DND-41 (cell line): ENCODE data around the gene SRP54.
"Not testable (repeated sequence)": the region's sequence is repeated elsewhere in the genome, so short reads cannot be mapped to it uniquely, and the experiment has no call there.

Experiments
- ATAC-seq: fragments of 200-7000 bp; cut with Tn5 transposase; 3 replicates; pipeline ENCODE4 v1.9.1; 2021; ENCODE audit warnings: low read depth; ENCODE audit not compliant: insufficient read depth
- DNase-seq: peaks from one replicate; pipeline ENCODE4 v3.0.0-alpha.2; 2020
- H2AFZ ChIP-seq: 2 replicates; pipeline ENCODE4 v1.6.0; 2012; ENCODE audit warnings: low read depth, low read length
- H3K27ac ChIP-seq: 2 replicates; pipeline ENCODE4 v1.5.1; 2012; ENCODE audit warnings: low read length, inconsistent platforms
- H3K27me3 ChIP-seq: fragments of 200-600 bp; sonication (generic); 2 replicates; pipeline ENCODE4 v1.6.0; 2012; ENCODE audit warnings: low read length, mild to moderate bottlenecking, inconsistent platforms; ENCODE audit not compliant: insufficient read depth, poor library complexity
- H3K36me3 ChIP-seq: 2 replicates; pipeline ENCODE4 v1.5.1; 2012; ENCODE audit warnings: low read length, inconsistent platforms; ENCODE audit not compliant: insufficient read depth
- H3K4me1 ChIP-seq: 2 replicates; pipeline ENCODE4 v1.5.1; 2012; ENCODE audit warnings: mild to moderate bottlenecking, low read length; ENCODE audit not compliant: insufficient read depth
- H3K4me2 ChIP-seq: 2 replicates; pipeline ENCODE4 v1.6.0; 2012; ENCODE audit warnings: mild to moderate bottlenecking, moderate library complexity, low read length, inconsistent platforms; ENCODE audit not compliant: insufficient read depth
- H3K4me3 ChIP-seq, 2 experiments: fragments of 200-600 bp in 1 of 2; shearing (Covaris generic) in 1 of 2; 2 replicates each; pipeline ENCODE4 v1.5.1; 2012 to 2016; ENCODE audit warnings: inconsistent platforms in 2 of 2, low read length in 2 of 2, mild to moderate bottlenecking in 2 of 2, low read depth in 1 of 2, moderate library complexity in 1 of 2
- H3K79me2 ChIP-seq: 2 replicates; pipeline ENCODE4 v1.6.0; 2012; ENCODE audit warnings: low read length, inconsistent platforms; ENCODE audit not compliant: insufficient read depth
- H3K9ac ChIP-seq: 2 replicates; pipeline ENCODE4 v1.6.0; 2012; ENCODE audit warnings: low read depth, mild to moderate bottlenecking, inconsistent platforms, low read length, moderate library complexity
- H3K9me3 ChIP-seq: 2 replicates; pipeline ENCODE4 v1.5.1; 2012; ENCODE audit warnings: low read length, moderate library complexity, mild to moderate bottlenecking, inconsistent platforms; ENCODE audit not compliant: insufficient read depth, severe bottlenecking
- H4K20me1 ChIP-seq: 2 replicates; pipeline ENCODE4 v1.6.0; 2012; ENCODE audit warnings: low read length; ENCODE audit not compliant: insufficient read depth
- CTCF ChIP-seq: IDR thresholded peaks from 2 replicates; pipeline ENCODE4 v1.5.1; 2012; ENCODE audit warnings: borderline replicate concordance, low read length, moderate library complexity, mild to moderate bottlenecking; ENCODE audit not compliant: poor library complexity, severe bottlenecking; ENCODE audit errors: extremely low read depth
- EZH2 ChIP-seq: IDR thresholded peaks from 3 replicates; pipeline ENCODE4 v1.6.1; 2012; ENCODE audit warnings: borderline replicate concordance, low read depth, mild to moderate bottlenecking, moderate library complexity, low read length, inconsistent platforms; ENCODE audit not compliant: severe bottlenecking

Gene SRP54

DNA sequence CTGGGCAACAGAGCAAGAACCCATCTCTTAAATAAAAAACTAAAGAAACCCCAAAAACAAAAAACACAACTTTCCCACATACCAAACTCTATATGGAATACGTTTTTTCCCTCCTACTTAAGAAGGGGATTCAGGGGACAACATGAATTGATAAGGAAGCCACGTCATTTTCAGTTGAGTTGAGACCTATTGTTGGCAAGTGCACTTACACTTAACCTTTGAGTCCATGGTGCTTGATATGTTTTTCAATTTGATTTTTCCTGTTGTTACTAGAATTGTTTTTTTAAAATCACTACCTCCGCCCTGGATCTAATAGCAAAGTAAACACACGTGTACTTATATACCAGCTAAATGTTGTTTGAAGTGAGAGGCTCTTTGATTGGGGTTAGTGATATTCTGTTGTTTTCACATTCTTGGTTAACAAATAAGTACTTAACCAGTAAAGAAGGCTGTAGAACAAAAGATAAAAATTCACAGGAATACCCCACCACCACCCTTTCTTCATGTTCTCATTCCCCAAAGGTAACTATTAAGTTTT lies 65.3 kb downstream of the SRP54 start:
- no peak overlapping the region for H3K27ac ChIP-seq
- DNase-seq (no peak), ATAC-seq (no peak)
- H3K9me3 ChIP-seq, result no peaks in the 10 kb centered on the region
- no peaks in the 10 kb centered on the region for H3K27me3 ChIP-seq
- H4K20me1 ChIP-seq, result no peaks in the 10 kb centered on the region
- peak overlapping the region in 1 of 2 experiments; percentile 79; a peak in 1 of 4 replicates for H3K4me3 ChIP-seq
- no peaks in the 10 kb centered on the region; the same call in 1 of the 2 replicates for H3K36me3 ChIP-seq
- peaks cover 26% of the 10 kb centered on the region for H3K4me1 ChIP-seq
- H3K9ac ChIP-seq, result no peak overlapping the region
- H2AFZ ChIP-seq, result no peak overlapping the region
- H3K4me2 ChIP-seq, result peak overlapping the region; percentile 95
- H3K79me2 ChIP-seq, result peaks cover 5% of the 10 kb centered on the region
- TF ChIP-seq CTCF (no peak), EZH2 (no peak)

DNA sequence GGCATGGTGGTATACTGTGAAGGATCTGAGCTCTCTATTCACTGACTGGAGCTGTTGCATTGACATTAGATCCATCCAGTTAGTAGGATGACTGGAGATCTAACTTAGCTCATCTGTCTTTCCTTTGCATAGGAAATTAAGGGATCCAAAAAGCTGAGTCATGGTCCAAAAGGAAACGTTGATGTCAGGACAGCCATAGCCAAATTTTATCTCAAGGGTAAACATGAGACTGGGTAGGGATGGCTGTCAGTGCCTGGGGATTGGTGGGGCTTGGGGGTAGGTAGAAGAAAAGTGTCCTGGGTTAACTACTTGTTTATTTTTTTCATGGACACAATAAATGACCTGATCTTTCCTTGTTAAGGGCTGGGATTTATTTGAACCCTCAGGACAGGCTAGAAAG lies 67.9 kb downstream of the SRP54 start:
- TF ChIP-seq CTCF, result no peak
- no peak for TF ChIP-seq EZH2
- Histone ChIP-seq H3K79me2 (peaks cover 5% of the 10 kb centered on the region), H3K27ac (no peak overlapping the region), H3K4me2 (no peak overlapping the region), H3K27me3 (no peaks in the 10 kb centered on the region), H3K36me3 (no peaks in the 10 kb centered on the region; the same call in 1 of the 2 replicates), H3K9me3 (no peaks in the 10 kb centered on the region), H3K4me1 (peaks cover 17% of the 10 kb centered on the region), H2AFZ (no peak overlapping the region), H3K9ac (no peak overlapping the region), H4K20me1 (no peaks in the 10 kb centered on the region), H3K4me3 (no peak overlapping the region)
- no peak for ATAC-seq
- no peak for DNase-seq

DNA sequence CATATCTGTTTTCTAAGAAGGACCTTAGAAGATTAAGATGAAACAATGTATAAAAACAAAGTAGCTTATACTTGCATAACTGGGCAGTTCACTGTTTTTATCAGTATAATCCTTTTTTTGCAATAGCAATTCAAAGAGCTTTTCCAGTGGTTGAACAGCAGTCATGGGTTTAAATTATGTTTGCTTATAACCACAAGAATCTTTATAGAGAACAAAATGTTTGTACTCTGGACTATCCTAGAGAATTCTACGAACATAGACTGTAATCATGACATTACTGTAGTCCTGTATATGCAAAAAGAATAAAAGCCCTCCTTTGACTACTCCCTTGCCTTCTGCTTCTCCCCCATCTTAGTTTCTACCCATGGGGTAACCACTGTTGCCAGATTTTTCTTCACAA lies 69.0 kb downstream of the SRP54 start:
- Histone ChIP-seq H4K20me1 (no peaks in the 10 kb centered on the region), H3K36me3 (no peaks in the 10 kb centered on the region; the same call in 1 of the 2 replicates), H2AFZ (no peak overlapping the region), H3K4me2 (no peak overlapping the region), H3K27me3 (no peaks in the 10 kb centered on the region), H3K4me1 (peaks cover 13% of the 10 kb centered on the region), H3K27ac (no peak overlapping the region), H3K9ac (no peak overlapping the region), H3K9me3 (no peaks in the 10 kb centered on the region), H3K79me2 (peaks cover 4% of the 10 kb centered on the region), H3K4me3 (no peak overlapping the region)
- no peak for TF ChIP-seq CTCF
- no peak for TF ChIP-seq EZH2
- no peak for ATAC-seq
- DNase-seq, result no peak

DNA sequence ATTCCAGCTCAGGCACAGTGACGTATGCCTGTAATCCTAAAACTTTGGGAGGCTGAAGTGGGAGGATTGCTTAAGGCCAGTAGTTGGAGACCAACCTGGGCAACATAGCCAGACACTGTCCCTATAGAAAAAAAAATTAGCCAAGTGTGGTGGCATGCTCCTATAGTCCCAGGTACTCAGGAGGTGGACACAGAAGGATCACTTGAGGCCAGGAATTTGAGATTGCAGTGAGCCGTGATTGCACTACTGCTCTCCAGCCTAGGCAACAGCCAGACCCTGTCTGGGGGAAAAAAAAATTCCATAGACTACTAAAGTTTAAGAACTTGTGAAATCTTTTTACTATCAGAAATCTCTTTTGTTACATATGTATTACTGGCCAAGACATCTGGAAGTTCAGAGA lies 69.8 kb downstream of the SRP54 start:
- Histone ChIP-seq H4K20me1 (no peaks in the 10 kb centered on the region), H3K4me1 (peaks cover 5% of the 10 kb centered on the region), H3K4me2 (no peak overlapping the region), H3K27ac (no peak overlapping the region), H3K9ac (no peak overlapping the region), H3K36me3 (no peaks in the 10 kb centered on the region), H3K27me3 (no peaks in the 10 kb centered on the region), H3K9me3 (no peaks in the 10 kb centered on the region), H3K4me3 (no peak overlapping the region), H2AFZ (no peak overlapping the region), H3K79me2 (no peaks in the 10 kb centered on the region)
- ATAC-seq (no peak), DNase-seq (no peak)
- TF ChIP-seq EZH2, result no peak
- TF ChIP-seq CTCF, result no peak

DNA sequence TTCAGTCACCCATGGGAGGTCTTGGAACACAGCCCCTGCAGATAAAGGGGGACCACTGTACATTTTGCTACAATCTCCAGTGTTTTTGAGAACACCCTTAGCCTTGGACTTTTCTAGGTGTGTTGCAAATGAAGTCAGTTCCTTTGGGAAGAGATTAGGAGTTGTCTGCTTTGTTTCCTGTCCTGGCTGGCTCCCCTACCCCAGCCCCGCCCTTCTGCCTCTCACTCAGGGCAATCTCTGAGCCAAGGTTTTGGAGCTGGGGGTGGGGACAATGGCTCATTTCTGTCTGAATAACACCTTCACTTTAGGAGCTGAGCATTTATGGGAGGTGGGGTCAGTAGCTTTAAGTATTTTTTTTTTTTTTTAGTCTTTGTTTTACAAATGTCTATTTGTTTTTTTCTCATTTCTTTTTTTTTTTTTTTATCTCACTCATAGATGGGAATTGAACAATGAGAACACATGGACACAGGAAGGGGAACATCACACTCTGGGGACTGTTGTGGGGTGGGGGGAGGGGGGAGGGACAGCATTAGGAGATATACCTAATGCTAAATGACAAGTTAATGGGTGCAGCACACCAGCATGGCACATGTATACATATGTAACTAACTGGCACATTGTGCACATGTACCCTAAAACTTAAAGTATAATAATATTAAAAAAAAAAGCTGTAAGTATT lies 78.5 kb downstream of the SRP54 start:
- H3K4me1 ChIP-seq, H3K4me3 ChIP-seq, H4K20me1 ChIP-seq, ATAC-seq, H2AFZ ChIP-seq, H3K27ac ChIP-seq, DNase-seq, H3K79me2 ChIP-seq, H3K4me2 ChIP-seq, H3K27me3 ChIP-seq, H3K9me3 ChIP-seq, H3K9ac ChIP-seq: not testable (repeated sequence)
- H3K36me3 ChIP-seq, result peaks cover 15% of the 10 kb centered on the region; the same call in 1 of the 2 replicates
